ENCODE results near the gene TECR.
"Not testable (repeated sequence)": the region's sequence is repeated elsewhere in the genome, so short reads cannot be mapped to it uniquely, and the experiment has no call there.

Gene TECR, protein sequence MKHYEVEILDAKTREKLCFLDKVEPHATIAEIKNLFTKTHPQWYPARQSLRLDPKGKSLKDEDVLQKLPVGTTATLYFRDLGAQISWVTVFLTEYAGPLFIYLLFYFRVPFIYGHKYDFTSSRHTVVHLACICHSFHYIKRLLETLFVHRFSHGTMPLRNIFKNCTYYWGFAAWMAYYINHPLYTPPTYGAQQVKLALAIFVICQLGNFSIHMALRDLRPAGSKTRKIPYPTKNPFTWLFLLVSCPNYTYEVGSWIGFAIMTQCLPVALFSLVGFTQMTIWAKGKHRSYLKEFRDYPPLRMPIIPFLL

GRCh38 chr19:14529254-14530004, at the start of gene TECR:
TECR (plus strand) TSS chr19:14529594; CDS start chr19:14529697, 103 bp downstream.
- FAIRE-seq = no peak

GRCh38 chr19:14479975-14480699, 49.3 kb upstream of the TECR start:
- FAIRE-seq = no peak

- no peak for FAIRE-seq
Measured at GRCh38 chr19:14480700-14481079, 48.7 kb upstream of the TECR start.

GRCh38 chr19:14482172-14482941, 47.0 kb upstream of the TECR start:
- no peak for FAIRE-seq

DNA sequence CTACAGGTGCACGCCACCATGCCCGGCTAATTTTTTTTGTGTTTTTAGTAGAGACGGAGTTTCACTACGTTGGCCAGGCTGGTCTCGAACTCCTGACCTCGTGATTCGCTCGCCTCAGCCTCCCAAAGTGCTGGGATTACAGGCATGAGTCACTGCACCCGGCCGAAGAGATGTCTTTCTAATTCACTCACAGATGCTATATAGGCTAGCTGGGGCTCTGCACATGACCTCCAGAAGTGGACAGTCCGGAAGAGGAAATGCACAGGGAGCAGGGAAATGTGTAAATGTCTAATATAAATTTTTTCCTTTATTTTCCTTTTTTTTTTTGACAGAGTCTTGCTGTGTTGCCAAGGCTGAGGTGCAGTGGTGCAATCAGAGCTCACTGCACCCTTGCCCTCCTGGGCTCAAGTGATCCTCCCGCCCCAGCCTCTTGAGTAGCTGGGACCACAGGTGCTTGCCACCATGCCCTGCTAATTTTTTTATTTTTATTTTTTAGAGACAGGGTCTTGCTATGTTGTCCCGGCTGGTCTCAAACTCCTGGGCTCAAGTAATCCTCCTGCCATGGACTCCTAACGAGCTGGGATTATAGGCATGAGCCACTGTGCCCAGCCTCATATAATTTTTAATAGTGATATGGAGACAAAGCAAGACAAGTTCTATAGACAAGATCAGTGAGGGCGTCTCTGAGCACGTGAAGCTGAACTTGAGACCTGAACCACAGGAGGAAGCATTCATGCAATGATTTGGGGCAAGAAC, 41.8 kb upstream of the TECR start:
- no peak for FAIRE-seq

- FAIRE-seq = no peak
Measured at GRCh38 chr19:14492756-14493337, 36.5 kb upstream of the TECR start.

DNA sequence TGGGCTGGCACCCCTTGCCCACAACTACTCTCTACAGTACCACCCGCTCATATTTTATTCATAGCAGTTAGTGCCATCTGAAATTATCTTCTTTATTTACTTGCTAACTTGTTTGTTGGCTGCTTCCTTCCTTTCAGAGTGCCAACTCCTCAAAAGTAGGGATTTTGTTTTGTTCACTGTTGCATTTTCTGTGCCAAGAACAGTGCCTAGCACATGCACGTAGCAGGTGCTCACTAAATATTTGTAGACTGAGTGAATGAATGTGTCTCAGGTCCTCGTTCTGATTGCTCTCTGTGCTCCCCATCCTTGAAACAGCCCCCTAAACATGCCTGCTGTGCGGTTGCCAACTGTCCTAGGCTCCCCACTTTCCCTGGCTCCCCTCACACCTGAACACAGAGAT, 35.0 kb upstream of the TECR start:
- FAIRE-seq = no peak

- FAIRE-seq = no peak
Measured at GRCh38 chr19:14494910-14495671, 34.3 kb upstream of the TECR start.

DNA sequence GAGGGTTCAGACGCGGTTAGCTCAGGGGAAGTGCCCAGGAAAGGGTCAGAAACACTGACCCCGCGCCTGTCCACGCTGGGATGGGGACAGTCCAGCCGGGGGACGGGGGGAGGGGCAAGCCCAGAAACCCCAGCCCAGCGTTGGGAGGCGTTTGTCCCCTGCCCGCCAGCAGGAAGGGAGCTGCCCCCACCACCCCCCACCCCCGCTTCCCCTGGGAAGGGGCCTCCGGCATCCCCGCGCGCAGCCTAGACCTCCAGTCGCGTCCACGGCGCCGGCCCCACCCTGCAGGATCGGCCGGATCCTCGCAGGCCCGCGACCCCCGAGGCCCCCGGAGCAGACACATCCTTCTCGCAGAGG, 33.7 kb upstream of the TECR start:
- FAIRE-seq = no peak

DNA sequence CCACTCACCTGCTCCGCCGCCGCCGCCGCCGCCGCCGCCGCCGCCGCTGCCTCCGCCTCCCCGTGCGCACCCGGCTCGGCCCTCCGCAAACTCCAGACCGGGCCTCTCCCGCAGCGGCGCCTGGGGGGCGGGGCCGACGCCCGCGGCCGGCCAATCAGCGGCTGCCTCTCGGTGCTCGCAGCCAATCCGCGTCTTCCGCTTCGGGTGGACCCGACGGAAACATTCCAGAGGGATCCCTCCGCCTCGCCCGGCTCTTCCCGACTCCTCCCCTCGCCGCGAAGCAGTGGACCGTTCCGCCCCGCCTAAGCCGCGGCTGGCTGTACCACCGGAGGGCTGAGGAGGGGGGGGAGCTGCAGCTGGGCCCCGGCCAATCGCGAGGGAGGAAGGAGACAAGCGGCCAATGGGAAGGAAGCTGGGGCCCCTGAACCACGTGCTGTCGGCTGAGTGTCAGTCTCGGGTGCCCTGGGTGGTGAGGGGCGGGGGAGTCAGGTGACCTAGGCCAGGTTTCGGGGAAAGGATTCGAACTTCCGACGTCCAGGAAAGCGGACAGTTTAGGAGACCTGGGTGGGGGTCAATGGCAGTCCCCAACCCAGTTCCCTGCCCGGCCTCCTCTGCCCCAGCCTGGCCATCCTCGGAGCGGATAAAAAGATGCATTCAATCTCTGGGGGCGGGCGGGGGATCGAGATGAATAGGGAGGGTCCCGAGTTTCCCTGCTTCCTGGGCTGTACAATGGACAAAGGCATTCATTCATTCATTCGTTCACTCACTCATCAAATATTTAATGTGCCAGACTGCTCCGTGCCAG, 33.2 kb upstream of the TECR start, which contains the start of gene GIPC1:
GIPC1 (minus strand) TSS at position 99 of the 805 bp plus-strand sequence. CDS start 13,151 bp downstream, outside the sequence.
- FAIRE-seq = peak; percentile 73

DNA sequence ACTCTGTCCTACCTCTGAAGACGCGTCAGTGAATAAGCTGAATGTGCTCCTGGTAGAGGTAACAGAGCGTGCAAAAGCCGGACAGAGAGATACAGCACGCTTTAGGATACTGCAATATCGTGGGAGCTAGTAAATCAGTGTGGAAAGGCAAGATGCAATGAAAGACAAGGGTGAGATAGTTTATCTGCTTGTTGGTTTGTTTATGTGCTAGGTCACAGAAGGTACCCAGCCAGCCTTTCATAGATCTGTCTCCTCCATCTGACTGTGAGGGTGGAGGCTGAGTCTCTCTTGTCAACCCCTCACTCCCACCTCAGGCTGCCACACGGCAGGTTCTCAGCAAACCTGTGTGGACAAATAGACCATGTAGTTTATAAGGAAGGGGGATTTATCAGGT, 32.6 kb upstream of the TECR start:
- no peak for FAIRE-seq

DNA sequence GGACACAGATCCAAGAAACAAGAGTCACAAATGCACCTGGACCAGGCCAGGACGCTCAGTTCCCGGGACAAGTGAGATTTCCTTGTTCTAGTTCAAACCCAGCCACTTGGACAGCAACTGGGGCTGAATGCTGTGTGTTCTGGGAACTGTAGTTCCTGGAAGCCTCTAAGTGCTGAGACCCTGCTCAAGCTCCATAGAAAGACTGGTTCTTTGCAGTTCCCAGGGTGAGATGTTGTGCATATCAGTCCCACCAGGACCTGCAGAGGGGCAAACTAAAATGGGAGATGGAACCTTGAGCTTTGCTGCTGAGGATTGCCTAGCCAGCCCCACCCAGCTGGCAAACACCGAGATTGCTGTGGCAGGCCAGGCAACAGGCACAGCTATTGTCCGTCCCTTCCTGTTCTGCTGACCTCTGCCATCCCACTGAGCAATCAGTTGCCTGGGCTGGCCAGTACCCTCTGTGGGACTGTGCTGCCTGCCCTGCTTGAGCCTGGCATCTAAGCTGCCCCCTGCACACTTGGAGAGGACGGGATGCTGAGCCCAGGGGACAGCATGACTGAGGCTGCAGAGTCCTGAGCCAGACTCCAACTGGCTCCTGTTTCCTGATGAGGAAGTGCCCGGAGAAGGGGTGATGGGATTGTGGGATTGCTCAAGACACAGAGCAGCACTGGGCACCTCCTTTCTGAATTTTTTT, 32.0 kb upstream of the TECR start:
- no peak for FAIRE-seq

- no peak for FAIRE-seq
Measured at GRCh38 chr19:14502334-14503092, 26.9 kb upstream of the TECR start.

- FAIRE-seq = no peak
Measured at GRCh38 chr19:14503285-14503684, 26.1 kb upstream of the TECR start.

DNA sequence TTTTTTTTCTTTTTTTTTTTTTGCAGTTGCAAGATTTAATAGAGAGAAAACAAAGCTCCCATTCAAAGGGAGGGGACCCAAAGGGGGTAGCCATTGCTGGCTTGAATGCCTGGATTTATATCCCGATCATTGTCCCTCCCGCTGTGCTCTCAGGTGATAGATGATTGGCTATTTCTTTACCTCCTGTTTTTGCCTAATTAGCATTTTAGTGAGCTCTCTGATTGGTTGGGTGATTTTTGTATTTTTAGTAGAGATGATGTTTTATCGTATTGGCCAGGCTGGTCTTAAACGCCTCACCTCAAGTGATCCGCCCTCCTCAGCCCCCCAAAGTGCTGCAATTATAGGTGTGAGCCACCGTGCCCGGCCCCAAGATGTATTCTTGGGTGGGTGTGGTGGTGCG, 24.8 kb upstream of the TECR start:
- not testable (repeated sequence) for FAIRE-seq

DNA sequence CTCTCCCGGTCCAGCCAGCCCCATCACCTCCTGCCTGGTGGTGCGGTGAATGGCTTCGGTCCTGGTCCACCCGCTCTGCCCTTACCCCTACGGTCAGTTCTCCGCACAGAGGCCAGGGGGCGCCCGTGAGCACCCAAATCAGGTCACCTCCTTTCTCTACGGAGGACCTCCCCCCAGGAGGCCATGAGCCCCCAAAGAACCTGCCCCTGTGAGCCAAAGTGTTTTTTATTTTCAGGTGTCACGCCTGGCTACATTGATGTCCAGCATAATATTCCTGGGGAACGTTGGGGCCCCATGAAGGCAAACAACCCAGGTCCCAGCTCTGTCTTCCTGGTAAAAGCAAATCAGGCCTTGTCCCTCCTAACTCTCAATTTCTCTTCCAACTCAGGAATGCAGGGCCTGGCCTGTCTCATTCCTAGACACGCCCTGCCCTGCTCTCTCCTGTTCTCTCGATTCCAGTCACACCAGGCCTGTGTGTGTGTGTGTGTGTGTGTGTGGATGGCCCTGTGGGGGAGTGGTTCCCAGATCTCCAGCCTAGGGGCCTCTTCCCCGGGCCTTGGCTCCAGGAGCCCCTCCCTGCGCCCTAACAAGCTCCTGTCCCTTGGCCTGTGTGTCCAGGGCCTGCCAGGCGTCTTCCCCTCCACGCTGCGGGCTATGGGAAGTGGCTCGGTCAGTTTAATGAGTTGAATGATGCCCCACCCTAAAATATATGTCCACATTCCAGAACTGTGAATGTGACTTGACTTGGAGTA, 23.7 kb upstream of the TECR start:
- FAIRE-seq = no peak

GRCh38 chr19:14507704-14508542, 21.5 kb upstream of the TECR start:
- no peak for FAIRE-seq
